22Rv1 (cell line): ENCODE results near the gene FDX1.
"Not testable (repeated sequence)": the region's sequence is repeated elsewhere in the genome, so short reads cannot be mapped to it uniquely, and the experiment has no call there.

Experiments used
- H3K27ac ChIP-seq: fragments of 450-650 bp; 2 replicates; pipeline ENCODE4 v1.5.1; 2017
- ZFX ChIP-seq: fragments of 450-650 bp; IDR thresholded peaks from 2 replicates; pipeline ENCODE4 v1.6.1; 2017; ENCODE audit warnings: antibody characterized with exemption, borderline replicate concordance
- TF ChIP-seq, protein P1 (sequence below): fragments of 450-650 bp; IDR thresholded peaks from 2 replicates; pipeline ENCODE4 v1.5.1; 2017; ENCODE audit warnings: mild to moderate bottlenecking

FDX1 gene

GRCh38 chr11:110409174-110409573 is 20.6 kb upstream of the FDX1 start:
- TF ChIP-seq, protein P1, sequence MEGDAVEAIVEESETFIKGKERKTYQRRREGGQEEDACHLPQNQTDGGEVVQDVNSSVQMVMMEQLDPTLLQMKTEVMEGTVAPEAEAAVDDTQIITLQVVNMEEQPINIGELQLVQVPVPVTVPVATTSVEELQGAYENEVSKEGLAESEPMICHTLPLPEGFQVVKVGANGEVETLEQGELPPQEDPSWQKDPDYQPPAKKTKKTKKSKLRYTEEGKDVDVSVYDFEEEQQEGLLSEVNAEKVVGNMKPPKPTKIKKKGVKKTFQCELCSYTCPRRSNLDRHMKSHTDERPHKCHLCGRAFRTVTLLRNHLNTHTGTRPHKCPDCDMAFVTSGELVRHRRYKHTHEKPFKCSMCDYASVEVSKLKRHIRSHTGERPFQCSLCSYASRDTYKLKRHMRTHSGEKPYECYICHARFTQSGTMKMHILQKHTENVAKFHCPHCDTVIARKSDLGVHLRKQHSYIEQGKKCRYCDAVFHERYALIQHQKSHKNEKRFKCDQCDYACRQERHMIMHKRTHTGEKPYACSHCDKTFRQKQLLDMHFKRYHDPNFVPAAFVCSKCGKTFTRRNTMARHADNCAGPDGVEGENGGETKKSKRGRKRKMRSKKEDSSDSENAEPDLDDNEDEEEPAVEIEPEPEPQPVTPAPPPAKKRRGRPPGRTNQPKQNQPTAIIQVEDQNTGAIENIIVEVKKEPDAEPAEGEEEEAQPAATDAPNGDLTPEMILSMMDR = no peak
- no peak for TF ChIP-seq ZFX
- no peak overlapping the region for H3K27ac ChIP-seq

DNA sequence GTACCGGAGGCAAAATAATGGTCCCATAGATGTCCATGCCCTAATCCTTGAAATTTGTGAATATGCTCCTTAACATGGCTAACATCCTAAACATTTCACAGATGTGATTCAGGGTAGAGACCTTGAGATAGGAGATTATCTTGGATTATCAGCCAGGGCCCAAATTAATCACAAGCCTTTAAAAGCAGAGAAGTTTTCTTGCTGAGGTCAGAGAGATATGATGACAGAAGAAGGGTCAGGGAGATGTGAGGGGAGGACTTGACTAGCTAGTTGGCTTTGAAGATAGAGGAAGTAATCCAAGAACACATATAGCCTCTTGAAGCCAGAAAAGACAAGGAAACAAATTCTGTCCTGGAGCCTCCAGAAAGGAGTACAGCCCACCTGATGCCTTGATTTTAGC is 19.1 kb upstream of the FDX1 start:
- no peak overlapping the region for H3K27ac ChIP-seq
- no peak for TF ChIP-seq ZFX
- TF ChIP-seq, protein P1 = no peak

DNA sequence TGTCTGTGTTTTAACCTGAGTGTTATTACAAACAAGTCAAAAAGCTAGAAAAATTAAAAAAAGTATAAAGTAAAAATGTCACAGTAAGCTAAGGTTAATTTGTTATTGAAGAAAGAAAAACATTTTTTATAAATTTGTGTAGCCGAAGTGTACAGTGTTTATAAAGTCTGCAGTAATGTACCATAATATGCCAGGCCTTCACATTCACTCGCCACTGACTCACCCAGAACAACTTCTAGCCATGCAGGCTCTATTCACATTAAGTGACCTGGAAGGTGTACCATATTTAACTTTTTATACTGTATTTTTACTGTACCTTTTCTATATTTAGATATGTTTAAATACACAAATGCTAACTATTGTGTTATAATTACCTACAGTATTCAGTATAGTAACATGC is 14.7 kb upstream of the FDX1 start:
- no peak for TF ChIP-seq ZFX
- TF ChIP-seq, protein P1 = no peak
- no peak overlapping the region for H3K27ac ChIP-seq

GRCh38 chr11:110421658-110422057 is 8.1 kb upstream of the FDX1 start:
- not testable (repeated sequence) for H3K27ac ChIP-seq

DNA sequence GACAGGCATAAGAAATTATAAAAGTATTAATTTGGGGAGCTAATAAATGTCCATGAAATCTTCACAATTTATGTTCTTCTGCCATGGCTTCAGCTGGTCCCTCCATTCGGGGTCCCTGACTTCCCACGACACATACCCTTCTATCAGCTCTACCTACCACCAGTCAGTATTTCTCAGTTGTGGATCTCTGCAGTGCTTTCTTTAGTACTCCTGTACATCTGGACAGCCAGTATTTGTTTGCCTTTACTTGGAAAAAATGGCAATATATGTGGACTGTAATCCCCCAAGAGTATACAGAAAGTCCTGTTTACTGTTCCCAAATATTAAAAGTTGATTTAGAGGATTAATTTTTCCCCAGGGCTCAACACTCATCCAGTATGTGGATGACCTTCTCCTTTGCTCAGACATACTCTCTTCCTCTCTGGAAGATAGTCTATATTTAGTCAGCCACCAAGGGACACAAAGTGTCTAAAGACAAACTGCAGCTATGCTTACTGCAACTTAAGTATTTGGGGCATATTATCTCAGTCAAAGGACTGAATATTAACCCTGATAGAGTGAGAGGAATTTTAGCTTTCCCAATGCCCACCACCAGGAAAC is 7.3 kb upstream of the FDX1 start:
- TF ChIP-seq ZFX = no peak
- TF ChIP-seq, protein P1 = no peak
- no peak overlapping the region for H3K27ac ChIP-seq

GRCh38 chr11:110424775-110425444 is 4.8 kb upstream of the FDX1 start:
- no peak for TF ChIP-seq ZFX
- TF ChIP-seq, protein P1 = no peak
- H3K27ac ChIP-seq = no peak overlapping the region

DNA sequence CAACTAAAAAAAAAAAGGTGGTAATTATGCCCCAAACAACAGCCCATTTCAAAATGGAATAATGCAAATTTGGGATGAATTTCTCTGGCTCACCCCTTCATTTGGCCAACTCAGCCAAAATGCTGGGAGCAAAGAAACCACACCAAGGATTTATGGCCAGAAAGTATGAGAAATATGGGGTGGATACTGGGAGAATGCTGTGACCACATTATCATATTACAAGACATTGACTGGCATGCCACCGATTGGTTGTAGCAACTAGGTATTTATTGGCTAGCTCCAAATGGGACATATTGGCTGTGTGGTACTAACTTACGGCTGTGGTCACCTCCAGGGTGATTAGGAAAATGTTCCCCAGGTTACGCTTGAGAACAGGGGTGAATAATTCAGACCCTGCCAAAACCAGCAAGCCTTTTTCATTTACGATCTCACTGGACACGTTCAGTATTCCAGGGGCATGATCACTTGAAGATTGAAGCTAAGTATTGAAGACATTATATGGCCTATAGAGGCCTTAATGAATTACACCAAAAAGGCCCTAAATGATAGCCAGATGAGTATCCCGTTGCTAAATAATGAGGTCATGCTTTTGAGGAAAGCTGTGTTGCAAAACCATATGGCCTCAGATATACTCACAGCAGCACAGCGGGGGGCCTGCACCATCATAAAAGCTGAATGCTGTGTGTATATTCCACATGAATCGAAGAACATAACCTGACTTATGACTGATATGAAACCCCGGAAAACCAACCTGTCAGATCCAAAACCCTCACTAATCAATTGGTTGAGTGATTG is 3.8 kb upstream of the FDX1 start:
- TF ChIP-seq ZFX = no peak
- TF ChIP-seq, protein P1 = no peak

More for the DNA sequence above, 3.8 kb upstream of the FDX1 start:
- no peak overlapping the region for H3K27ac ChIP-seq
